Ectodermal cell (in vitro differentiated cells): ENCODE data around the gene SNX30.

Experiments used
- H3K27ac ChIP-seq: 2 replicates; pipeline ENCODE4 v1.7.0; 2013; ENCODE audit warnings: mild to moderate bottlenecking, low read depth, low read length; ENCODE audit not compliant: insufficient read depth, poor library complexity, severe bottlenecking
- H3K27me3 ChIP-seq: 2 replicates; pipeline ENCODE4 v1.7.0; 2013; ENCODE audit warnings: mild to moderate bottlenecking, low read length; ENCODE audit not compliant: insufficient read depth, control insufficient read depth, poor library complexity, severe bottlenecking
- H3K36me3 ChIP-seq: one replicate; pipeline ENCODE4 v1.7.0; 2013; ENCODE audit warnings: low read length; ENCODE audit not compliant: control insufficient read depth, insufficient read depth
- H3K4me1 ChIP-seq: one replicate; pipeline ENCODE4 v1.7.0; 2013; ENCODE audit warnings: low read length; ENCODE audit not compliant: control insufficient read depth, insufficient read depth
- H3K4me3 ChIP-seq: 2 replicates; pipeline ENCODE4 v1.7.0; 2013; ENCODE audit warnings: low read depth, low read length, control low read depth; ENCODE audit not compliant: insufficient read depth
- H3K9me3 ChIP-seq: 2 replicates; pipeline ENCODE4 v1.7.0; 2013; ENCODE audit warnings: mild to moderate bottlenecking, low read length, moderate library complexity; ENCODE audit not compliant: control insufficient read depth
- WGBS, 2 experiments: methylation state at CpG; one replicate each; pipeline ENCODE4 v1.1.7; 2013; ENCODE audit warnings: missing lambda C conversion rate in 2 of 2; 5-methylcytosine and 5-hydroxymethylcytosine counted together

SNX30 gene

GRCh38 chr9:112913326-112913725, 162.8 kb downstream of the SNX30 start:
- Histone ChIP-seq H3K4me3 (no peak overlapping the region), H3K9me3 (peaks cover 4% of the 10 kb centered on the region), H3K4me1 (no peaks in the 10 kb centered on the region), H3K36me3 (no peaks in the 10 kb centered on the region), H3K27ac (no peak overlapping the region), H3K27me3 (peaks cover 6% of the 10 kb centered on the region)
- 91 to 94% methylated on average over 4 of the region's 4 CpGs for WGBS, 2 experiments

DNA sequence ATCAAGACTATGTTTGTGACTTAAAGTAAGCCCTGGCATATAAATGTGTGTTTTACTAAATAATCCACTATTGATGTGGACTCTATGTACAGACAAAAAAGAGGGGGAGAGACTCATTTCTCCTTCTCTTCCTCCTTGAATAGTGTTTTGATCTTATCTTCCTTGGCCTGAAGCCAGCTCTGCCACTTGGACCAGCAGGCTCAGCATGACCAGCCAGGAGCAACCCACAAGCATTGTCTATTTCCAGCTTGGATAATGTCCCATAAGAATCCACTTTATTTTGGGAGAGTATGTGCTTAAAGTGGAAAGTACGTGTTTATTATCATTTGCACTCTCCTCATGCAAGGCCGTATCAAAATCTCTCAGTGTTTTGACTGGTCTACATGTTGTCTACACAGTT, 164.0 kb downstream of the SNX30 start:
- Histone ChIP-seq H3K4me3 (no peak overlapping the region), H3K36me3 (no peaks in the 10 kb centered on the region), H3K27ac (no peak overlapping the region), H3K9me3 (peaks cover 4% of the 10 kb centered on the region), H3K27me3 (peaks cover 6% of the 10 kb centered on the region), H3K4me1 (no peaks in the 10 kb centered on the region)
- 82 to 100% methylated on average over 1 to 2 of the region's 2 CpGs for WGBS, 2 experiments

- no peak overlapping the region for H3K4me3 ChIP-seq
- H3K4me1 ChIP-seq, result no peaks in the 10 kb centered on the region
- WGBS, 2 experiments, result 78 to 88% methylated on average over 1 of the region's 1 CpG
- H3K9me3 ChIP-seq, result peaks cover under 1% of the 10 kb centered on the region
- H3K36me3 ChIP-seq, result no peaks in the 10 kb centered on the region
- H3K27ac ChIP-seq, result no peak overlapping the region
- H3K27me3 ChIP-seq, result peaks cover 6% of the 10 kb centered on the region
Measured at GRCh38 chr9:112917047-112917986, 166.8 kb downstream of the SNX30 start.

DNA sequence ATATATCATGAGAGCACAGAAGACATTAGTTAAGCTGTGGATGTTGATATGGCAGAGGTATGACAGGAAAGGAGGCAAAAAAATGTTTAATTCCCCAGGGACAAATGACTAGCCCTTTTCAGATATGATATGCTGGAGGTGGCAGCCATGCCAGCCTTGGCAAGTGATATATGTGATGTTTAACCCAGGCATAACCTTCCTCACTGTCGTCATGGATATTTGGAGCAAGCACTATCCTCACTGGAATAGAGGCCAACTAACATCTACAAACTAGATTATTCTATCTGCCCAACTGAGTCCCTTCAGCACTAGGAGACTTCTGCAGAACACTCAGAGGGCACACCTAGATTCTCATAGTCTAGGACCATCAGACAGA, 167.4 kb downstream of the SNX30 start:
- 76 to 80% methylated on average over 1 of the region's 1 CpG for WGBS, 2 experiments
- no peak overlapping the region for H3K4me3 ChIP-seq
- no peaks in the 10 kb centered on the region for H3K4me1 ChIP-seq
- no peak overlapping the region for H3K27ac ChIP-seq
- no peaks in the 10 kb centered on the region for H3K36me3 ChIP-seq
- H3K9me3 ChIP-seq, result no peaks in the 10 kb centered on the region
- peaks cover 6% of the 10 kb centered on the region for H3K27me3 ChIP-seq

DNA sequence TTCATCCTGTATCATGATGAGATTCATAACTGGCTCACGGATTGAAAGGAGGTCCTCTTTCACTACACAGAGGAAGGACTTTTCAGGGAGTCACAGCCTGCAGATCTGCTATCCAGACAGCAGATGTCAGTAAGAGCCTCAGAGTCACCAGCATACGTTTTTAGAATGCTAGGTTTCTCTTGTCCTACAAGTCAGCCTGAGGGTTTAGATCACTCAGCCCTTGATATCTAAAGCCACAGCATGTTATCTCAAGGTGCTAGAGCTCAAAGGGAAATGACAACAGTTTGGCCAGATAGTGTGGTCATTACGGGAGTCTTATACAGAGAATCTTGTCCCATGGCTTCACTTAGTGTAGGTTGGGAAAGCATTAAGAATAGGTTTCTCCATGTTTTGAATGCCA, 171.0 kb downstream of the SNX30 start:
- no peaks in the 10 kb centered on the region for H3K9me3 ChIP-seq
- 41% methylated on average over 3 of the region's 3 CpGs for whole genome bisulfite sequencing, 2 experiments
- H3K4me3 ChIP-seq, result no peak overlapping the region
- no peaks in the 10 kb centered on the region for H3K36me3 ChIP-seq
- no peak overlapping the region for H3K27ac ChIP-seq
- peaks cover 6% of the 10 kb centered on the region for H3K27me3 ChIP-seq
- no peaks in the 10 kb centered on the region for H3K4me1 ChIP-seq
